ENCODE results near the gene TSPO2. TPM values are rescaled to one million over a fixed set of nuclear protein-coding genes. Genes with fewer than 3 reads are reported as not detected.
A peak's percentile ranks its signal among the peaks of the same experiment; 100 is the strongest.

TSPO2 gene
- total and polyA plus RNA-seq, 2 of the 13 experiments (the other 11 are each of a cell fraction or from before 2014, with no cell fraction given), result 0.55 TPM; not detected in 1

GRCh38 chr6:41072836-41073202 is 30.6 kb downstream of the TSPO2 start, which contains the start of gene NFYA (continued):
- TF ChIP-seq NR0B2 (CRISPR knock-in tag; IDR thresholded peaks at IDR 0.05), result no peak
- TF ChIP-seq ZBTB46 (CRISPR knock-in tag; IDR thresholded peaks at IDR 0.05; ENCODE audit: borderline replicate concordance), result no peak
- no peak for TF ChIP-seq ATF4 (CRISPR knock-in tag; IDR thresholded peaks at IDR 0.05)
- TF ChIP-seq HNF1A (IDR thresholded peaks at IDR 0.05; ENCODE audit: low read depth), result no peak
- no peak for TF ChIP-seq HNF1A (CRISPR knock-in tag; IDR thresholded peaks at IDR 0.05; ENCODE audit: borderline replicate concordance)
- TF ChIP-seq ZNF530 (CRISPR knock-in tag; IDR thresholded peaks at IDR 0.05; ENCODE audit: low read depth), result no peak
- TF ChIP-seq ZNF766 (CRISPR knock-in tag; IDR thresholded peaks at IDR 0.05; ENCODE audit: borderline replicate concordance), result no peak
- no peak for TF ChIP-seq HNF1B (CRISPR knock-in tag; IDR thresholded peaks at IDR 0.05)
- TF ChIP-seq HOMEZ (CRISPR knock-in tag; IDR thresholded peaks at IDR 0.05; ENCODE audit: low read depth), result peak; percentile 6; the same call in 1 of the 2 replicates
- TF ChIP-seq HHEX (CRISPR knock-in tag; IDR thresholded peaks at IDR 0.05), result no peak
- no peak for TF ChIP-seq ZNF225 (CRISPR knock-in tag; IDR thresholded peaks at IDR 0.05)
- TF ChIP-seq HDAC1 (CRISPR knock-in tag; IDR thresholded peaks at IDR 0.05), result no peak
- no peak for TF ChIP-seq NFKBIZ (CRISPR knock-in tag; IDR thresholded peaks at IDR 0.05)
- peak; percentile 6 for TF ChIP-seq SRSF1 (optimal IDR thresholded peaks at IDR 0.05; ENCODE audit: low read depth, low read length)
- TF ChIP-seq RELA (CRISPR knock-in tag; IDR thresholded peaks at IDR 0.05), result no peak
- peak; percentile 92 for TF ChIP-seq YY1 (IDR thresholded peaks at IDR 0.05; ENCODE audit: insufficient read depth, insufficient replicate concordance, low read depth, low read length)
- no peak for TF ChIP-seq ZNF615 (CRISPR knock-in tag; IDR thresholded peaks at IDR 0.05; ENCODE audit: borderline replicate concordance)
- 0 out of 2 replicates have a peak, but pooled peaks have one; percentile 6 for TF ChIP-seq DPF2 (CRISPR knock-in tag; IDR thresholded peaks at IDR 0.05; ENCODE audit: borderline replicate concordance, low read depth)

Data from HepG2 (cell line).